Measurements from ENCODE around the gene PRKCZ.
"Not testable (repeated sequence)": the region's sequence is repeated elsewhere in the genome, so short reads cannot be mapped to it uniquely, and the experiment has no call there.

Gene PRKCZ

GRCh38 chr1:2107586-2108212 lies 57.5 kb downstream of the PRKCZ start:
- no peaks in the 10 kb centered on the region for H3K9me3 Mint-ChIP-seq
- DNase-seq (ENCODE audit: low spot score) = no peak
- H3K27me3 Mint-ChIP-seq (ENCODE audit: low read depth) = no peaks in the 10 kb centered on the region
- no peaks in the 10 kb centered on the region for H3K4me1 Mint-ChIP-seq (ENCODE audit: low read depth)
- no peak overlapping the region for H3K4me3 Mint-ChIP-seq
- H3K36me3 Mint-ChIP-seq (ENCODE audit: low read depth) = no peaks in the 10 kb centered on the region
- no peak overlapping the region for H3K27ac Mint-ChIP-seq

- no peak for DNase-seq (ENCODE audit: low spot score)
- no peak overlapping the region for H3K4me3 Mint-ChIP-seq
- H3K36me3 Mint-ChIP-seq (ENCODE audit: low read depth) = no peaks in the 10 kb centered on the region
- no peaks in the 10 kb centered on the region for H3K27me3 Mint-ChIP-seq (ENCODE audit: low read depth)
- no peak overlapping the region for H3K27ac Mint-ChIP-seq
- no peaks in the 10 kb centered on the region for H3K9me3 Mint-ChIP-seq
- no peaks in the 10 kb centered on the region for H3K4me1 Mint-ChIP-seq (ENCODE audit: low read depth)
These were observed 58.1 kb downstream of the PRKCZ start for GRCh38 chr1:2108213-2108876.

GRCh38 chr1:2108877-2109580 lies 58.8 kb downstream of the PRKCZ start:
- Mint-ChIP-seq H3K36me3 (ENCODE audit: low read depth) (no peaks in the 10 kb centered on the region), H3K27ac (no peak overlapping the region), H3K4me3 (no peak overlapping the region), H3K27me3 (ENCODE audit: low read depth) (no peaks in the 10 kb centered on the region), H3K9me3 (no peaks in the 10 kb centered on the region), H3K4me1 (ENCODE audit: low read depth) (no peaks in the 10 kb centered on the region)
- no peak for DNase-seq (ENCODE audit: low spot score)

DNA sequence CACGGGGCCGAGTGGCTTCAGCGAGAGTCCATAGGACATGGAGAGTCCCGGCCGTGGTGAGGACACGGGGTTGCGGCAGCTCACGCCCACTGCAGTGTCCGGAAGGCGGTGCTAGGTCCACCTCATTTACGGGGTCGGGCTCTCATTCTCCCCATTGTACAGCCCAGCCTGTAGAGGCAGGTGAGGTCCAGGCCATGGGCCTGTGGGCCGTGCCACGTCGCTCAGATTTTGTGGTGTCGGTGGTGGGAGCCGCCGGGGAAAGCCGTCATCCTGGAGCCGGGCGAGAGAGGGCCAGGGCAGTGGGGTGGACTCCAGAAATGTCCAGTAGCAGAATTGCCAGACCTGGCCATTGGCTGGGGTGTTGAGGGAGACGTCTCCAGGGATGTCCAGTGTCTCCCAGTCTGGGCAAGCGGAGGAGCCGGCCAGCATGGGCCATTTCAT lies 59.4 kb downstream of the PRKCZ start:
- Mint-ChIP-seq H3K9me3 (no peaks in the 10 kb centered on the region), H3K27ac (no peak overlapping the region), H3K36me3 (ENCODE audit: low read depth) (no peaks in the 10 kb centered on the region), H3K4me3 (no peak overlapping the region), H3K4me1 (ENCODE audit: low read depth) (no peaks in the 10 kb centered on the region), H3K27me3 (ENCODE audit: low read depth) (no peaks in the 10 kb centered on the region)
- DNase-seq (ENCODE audit: low spot score) = no peak

DNA sequence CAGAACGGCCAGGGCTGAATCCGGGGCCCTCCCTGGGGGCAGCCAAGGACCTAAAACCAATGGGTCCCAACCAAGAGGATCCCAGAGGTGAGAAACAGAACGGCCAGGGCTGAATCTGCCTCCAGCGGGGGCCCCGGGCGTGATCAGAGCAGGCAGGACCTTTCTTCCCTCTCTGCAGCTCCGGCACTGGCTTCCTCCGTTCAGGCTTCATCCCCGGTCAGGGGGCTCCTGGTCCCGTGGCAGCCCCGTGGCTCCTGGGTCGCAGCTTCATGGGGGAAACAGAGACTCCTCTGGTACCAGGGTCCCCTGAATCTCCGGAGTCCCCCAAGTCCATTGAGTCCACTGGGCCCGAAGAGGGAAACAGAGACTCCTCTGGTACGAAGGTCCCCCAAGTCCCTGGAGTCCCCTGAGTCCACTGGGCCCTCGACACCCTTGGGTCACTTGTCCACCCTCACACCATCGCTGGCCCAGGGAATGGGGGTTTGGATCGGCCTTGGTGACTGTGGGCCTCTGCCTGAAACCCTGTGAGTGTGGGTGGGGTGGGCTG lies 60.1 kb downstream of the PRKCZ start:
- Mint-ChIP-seq H3K4me1 (ENCODE audit: low read depth) (no peaks in the 10 kb centered on the region), H3K9me3 (no peaks in the 10 kb centered on the region), H3K27ac (no peak overlapping the region), H3K36me3 (ENCODE audit: low read depth) (no peaks in the 10 kb centered on the region), H3K4me3 (no peak overlapping the region), H3K27me3 (ENCODE audit: low read depth) (no peaks in the 10 kb centered on the region)
- no peak for DNase-seq (ENCODE audit: low spot score)

DNA sequence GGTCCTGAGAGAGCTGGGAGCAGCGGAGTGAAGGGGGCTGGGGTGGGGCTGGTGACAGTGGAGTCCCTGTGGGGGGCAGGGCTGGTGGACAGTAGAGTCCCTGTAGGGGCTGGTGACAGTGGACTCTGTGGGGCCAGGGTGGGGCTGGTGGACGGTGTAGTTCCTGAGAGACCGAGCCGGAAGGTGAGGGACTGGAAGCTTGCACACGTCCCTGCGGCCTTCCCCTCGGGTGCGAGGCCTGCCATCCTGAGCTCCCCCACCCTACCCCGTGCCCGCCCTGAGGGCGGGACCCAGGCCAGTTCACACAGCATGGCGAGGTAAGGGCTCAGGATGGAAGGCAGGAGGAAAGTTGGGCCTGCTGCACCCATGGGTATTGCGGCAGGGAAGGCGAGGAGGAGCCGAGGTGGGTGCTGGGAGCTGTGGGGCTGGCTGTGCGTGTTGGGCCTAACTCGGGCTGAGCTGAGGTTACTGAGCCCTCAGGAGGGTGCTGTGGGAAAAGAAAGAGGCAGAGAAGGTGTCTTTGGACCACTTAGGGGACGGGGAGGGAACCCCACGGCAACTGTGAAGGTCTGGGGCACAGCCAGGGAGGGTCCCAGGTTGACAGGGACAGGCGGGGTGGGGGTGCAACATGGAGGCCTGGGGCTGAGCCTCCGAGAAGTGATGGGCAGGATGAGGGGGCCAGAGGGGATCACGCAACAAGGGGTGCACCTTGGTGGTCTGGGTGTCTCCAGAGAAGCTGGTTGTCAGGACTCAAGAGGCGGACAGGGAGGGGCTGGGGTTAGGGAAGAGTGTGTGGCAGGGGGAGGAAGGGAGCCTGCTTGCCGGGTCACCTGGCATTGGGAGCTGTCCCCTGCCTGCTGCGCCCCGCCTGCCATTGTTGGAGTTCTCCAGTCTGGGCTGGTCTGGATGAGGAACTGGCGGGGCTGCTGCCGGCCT lies 60.8 kb downstream of the PRKCZ start:
- Mint-ChIP-seq H3K4me1 (ENCODE audit: low read depth) (no peaks in the 10 kb centered on the region), H3K27me3 (ENCODE audit: low read depth) (no peaks in the 10 kb centered on the region), H3K4me3 (no peak overlapping the region), H3K36me3 (ENCODE audit: low read depth) (no peaks in the 10 kb centered on the region), H3K27ac (no peak overlapping the region), H3K9me3 (no peaks in the 10 kb centered on the region)
- no peak for DNase-seq (ENCODE audit: low spot score)

GRCh38 chr1:2111674-2112035 lies 61.4 kb downstream of the PRKCZ start:
- H3K27me3 Mint-ChIP-seq (ENCODE audit: low read depth) = no peaks in the 10 kb centered on the region
- no peak overlapping the region for H3K4me3 Mint-ChIP-seq
- no peak overlapping the region for H3K27ac Mint-ChIP-seq
- H3K36me3 Mint-ChIP-seq (ENCODE audit: low read depth) = no peaks in the 10 kb centered on the region
- no peak for DNase-seq (ENCODE audit: low spot score)
- H3K9me3 Mint-ChIP-seq = no peaks in the 10 kb centered on the region
- no peaks in the 10 kb centered on the region for H3K4me1 Mint-ChIP-seq (ENCODE audit: low read depth)

DNA sequence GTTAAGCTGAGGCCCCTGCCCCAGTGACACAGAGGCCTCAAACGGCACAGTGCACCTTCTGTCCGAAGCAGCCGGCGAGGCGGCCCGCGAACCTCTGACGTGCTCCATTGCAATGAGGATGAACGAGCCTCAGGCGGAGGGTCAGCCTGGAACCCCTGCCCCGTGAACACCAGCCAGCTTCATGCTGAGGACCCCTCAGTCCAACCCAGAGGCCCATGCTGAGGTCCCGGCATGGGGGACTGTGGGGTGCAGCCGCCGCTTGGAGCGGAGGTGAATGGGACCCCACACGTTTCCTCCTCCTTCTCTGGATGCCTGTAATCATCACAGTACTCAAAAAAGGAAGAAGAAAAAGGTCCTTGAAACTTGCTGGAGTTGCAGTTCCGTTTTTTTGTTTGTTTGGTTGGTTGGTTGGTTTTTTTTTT lies 62.1 kb downstream of the PRKCZ start:
- H3K4me3 Mint-ChIP-seq = no peak overlapping the region
- H3K4me1 Mint-ChIP-seq (ENCODE audit: low read depth) = no peaks in the 10 kb centered on the region
- no peaks in the 10 kb centered on the region for H3K27me3 Mint-ChIP-seq (ENCODE audit: low read depth)
- H3K9me3 Mint-ChIP-seq = no peaks in the 10 kb centered on the region
- no peaks in the 10 kb centered on the region for H3K36me3 Mint-ChIP-seq (ENCODE audit: low read depth)
- no peak for DNase-seq (ENCODE audit: low spot score)
- H3K27ac Mint-ChIP-seq = no peak overlapping the region

DNA sequence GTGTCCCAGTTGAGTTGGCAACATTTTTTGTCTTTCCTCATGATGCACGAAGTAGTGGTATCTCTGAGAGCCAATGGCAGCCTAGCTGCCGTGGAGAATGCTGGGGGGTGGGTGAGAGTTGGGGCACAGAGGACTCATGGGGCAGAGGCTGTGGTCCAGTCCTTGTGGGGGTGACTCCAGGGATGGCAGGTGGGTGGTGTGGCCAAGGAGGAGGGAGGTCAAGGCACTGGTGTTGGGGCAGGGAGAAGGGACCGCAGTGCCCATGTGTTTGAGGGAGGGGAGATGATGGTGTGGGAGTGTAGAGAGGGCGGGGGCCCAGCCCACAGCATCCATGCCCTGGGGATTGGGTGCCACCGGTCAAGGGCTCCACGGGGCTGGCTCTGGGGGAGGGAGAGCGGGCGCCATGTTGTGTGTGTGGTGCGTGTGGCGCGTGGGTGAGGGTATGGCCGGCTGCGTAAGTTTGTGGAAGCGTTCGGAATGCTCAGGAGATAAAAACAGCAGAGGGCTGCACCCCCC lies 63.5 kb downstream of the PRKCZ start:
- Mint-ChIP-seq H3K27ac (peak overlapping the region; percentile 41), H3K27me3 (ENCODE audit: low read depth) (no peaks in the 10 kb centered on the region), H3K36me3 (ENCODE audit: low read depth) (no peaks in the 10 kb centered on the region), H3K4me1 (ENCODE audit: low read depth) (no peaks in the 10 kb centered on the region), H3K4me3 (no peak overlapping the region), H3K9me3 (no peaks in the 10 kb centered on the region)
- DNase-seq (ENCODE audit: low spot score) = no peak

- H3K27ac Mint-ChIP-seq; H3K4me1 Mint-ChIP-seq (ENCODE audit: low read depth): not testable (repeated sequence)
These were observed 64.4 kb downstream of the PRKCZ start for GRCh38 chr1:2114635-2115007.

DNA sequence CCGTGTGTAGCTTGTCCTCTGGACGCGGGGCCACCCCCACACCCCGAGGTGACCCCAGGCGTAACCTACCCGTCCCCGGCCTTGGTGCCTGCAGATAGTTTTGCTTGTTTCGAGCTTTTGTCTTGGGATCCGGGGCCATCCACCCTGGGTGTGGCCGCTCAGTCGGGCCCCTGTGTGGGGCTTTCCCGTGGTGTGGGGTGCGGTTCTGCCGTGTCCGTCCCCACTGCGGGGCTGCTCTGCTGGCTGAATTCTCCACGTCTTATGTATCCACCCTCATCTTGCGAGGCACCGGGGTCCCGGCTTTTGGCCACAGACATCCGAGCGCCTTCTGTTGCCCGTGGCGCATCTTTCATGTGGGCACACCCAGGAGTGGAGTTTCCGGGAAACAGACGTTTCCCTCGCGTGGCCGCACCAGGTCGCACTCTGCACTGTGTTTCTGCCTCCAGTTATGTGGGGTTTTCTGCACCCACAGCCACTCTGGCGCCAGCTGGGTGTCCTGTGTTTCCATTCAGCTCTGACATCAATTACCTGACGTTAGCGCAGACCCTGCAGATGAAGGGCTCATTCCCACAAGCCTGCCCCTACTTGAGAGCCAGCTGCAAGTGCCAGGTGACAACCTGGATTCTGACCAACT lies 64.9 kb downstream of the PRKCZ start:
- Mint-ChIP-seq H3K9me3 (no peaks in the 10 kb centered on the region), H3K36me3 (ENCODE audit: low read depth) (no peaks in the 10 kb centered on the region), H3K4me3 (no peak overlapping the region), H3K27ac (no peak overlapping the region), H3K27me3 (ENCODE audit: low read depth) (no peaks in the 10 kb centered on the region), H3K4me1 (ENCODE audit: low read depth) (no peaks in the 10 kb centered on the region)
- no peak for DNase-seq (ENCODE audit: low spot score)

More at GRCh38 chr1:2114635-2115007, 64.4 kb downstream of the PRKCZ start:
- not testable (repeated sequence) for H3K36me3 Mint-ChIP-seq (ENCODE audit: low read depth); DNase-seq (ENCODE audit: low spot score); H3K4me3 Mint-ChIP-seq; H3K9me3 Mint-ChIP-seq; H3K27me3 Mint-ChIP-seq (ENCODE audit: low read depth)

DNA sequence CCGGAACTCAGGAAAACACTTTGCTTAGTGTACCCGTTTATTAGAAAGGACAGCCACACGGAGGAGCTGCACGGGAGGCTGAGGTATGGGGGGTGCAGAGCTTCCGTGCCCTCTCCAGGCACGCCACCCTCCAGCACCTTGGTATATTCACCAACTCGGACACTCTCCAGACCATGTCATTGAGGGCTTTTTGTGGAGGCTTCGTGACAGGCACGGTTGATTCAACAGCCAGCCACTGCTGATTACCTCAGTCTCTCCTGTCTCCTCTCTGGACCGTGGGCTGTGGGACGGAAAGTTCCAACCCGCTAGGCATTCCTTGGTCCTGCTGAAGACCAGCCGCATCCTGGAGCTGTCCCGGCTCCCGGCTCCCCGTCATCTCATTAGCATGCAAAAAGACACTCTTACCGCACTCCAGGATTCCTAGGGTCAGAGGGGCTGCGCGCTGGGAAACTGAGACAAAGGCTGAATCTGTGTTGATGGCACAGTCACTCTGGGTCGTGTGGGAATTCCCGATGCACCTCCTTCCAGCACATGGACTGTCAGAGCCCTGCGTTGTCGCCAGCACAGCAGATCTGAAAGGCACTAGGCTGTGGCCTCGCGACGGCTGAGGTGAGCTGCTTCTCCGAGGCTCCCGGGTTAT lies 65.6 kb downstream of the PRKCZ start:
- Mint-ChIP-seq H3K4me1 (ENCODE audit: low read depth) (no peaks in the 10 kb centered on the region), H3K4me3 (no peak overlapping the region), H3K36me3 (ENCODE audit: low read depth) (no peaks in the 10 kb centered on the region), H3K9me3 (peaks cover 4% of the 10 kb centered on the region), H3K27me3 (ENCODE audit: low read depth) (no peaks in the 10 kb centered on the region), H3K27ac (no peak overlapping the region)
- DNase-seq (ENCODE audit: low spot score) = no peak

GRCh38 chr1:2119886-2120285 lies 69.7 kb downstream of the PRKCZ start:
- peaks cover 3% of the 10 kb centered on the region for H3K27me3 Mint-ChIP-seq (ENCODE audit: low read depth)
- H3K27ac Mint-ChIP-seq = no peak overlapping the region
- peaks cover 2% of the 10 kb centered on the region for H3K4me1 Mint-ChIP-seq (ENCODE audit: low read depth)
- H3K9me3 Mint-ChIP-seq = peaks cover 14% of the 10 kb centered on the region
- DNase-seq (ENCODE audit: low spot score) = no peak
- H3K4me3 Mint-ChIP-seq = no peak overlapping the region
- peaks cover 2% of the 10 kb centered on the region for H3K36me3 Mint-ChIP-seq (ENCODE audit: low read depth)
